Measurements from ENCODE around the gene SEL1L2. TPM values are rescaled to one million over a fixed set of nuclear protein-coding genes. Genes with fewer than 3 reads are reported as not detected.

The SEL1L2 gene
- total RNA-seq, 2 donors from 2014 or later = not detected

DNA sequence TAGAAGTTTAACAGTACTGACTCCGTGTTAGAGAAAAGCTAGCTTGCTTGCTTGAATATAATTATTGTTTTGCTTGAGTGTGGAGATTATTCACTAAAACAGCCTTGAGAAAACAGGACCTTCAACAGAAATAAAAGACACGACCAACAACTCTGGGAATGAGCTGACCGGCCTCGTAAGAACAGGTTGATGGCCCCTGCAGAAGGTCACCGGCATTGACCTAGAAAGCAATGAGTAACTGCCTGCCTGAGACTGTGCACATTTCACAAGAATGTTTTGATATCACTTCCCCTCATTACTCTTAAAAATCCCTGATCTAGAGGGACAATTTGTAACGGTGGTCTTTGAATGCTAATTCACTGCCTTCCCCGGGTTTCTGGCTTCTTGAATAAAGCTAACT, 49.4 kb downstream of the SEL1L2 start:
- peaks cover 5 to 7% of the 10 kb centered on the region in 2 donors for H3K9me3 Mint-ChIP-seq
- ATAC-seq (no peak), DNase-seq (ENCODE audit: low spot score in 2 of 2) (no peak)
- no peaks in the 10 kb centered on the region for H3K36me3 Mint-ChIP-seq
- no peak overlapping the region for H3K27ac Mint-ChIP-seq

DNA sequence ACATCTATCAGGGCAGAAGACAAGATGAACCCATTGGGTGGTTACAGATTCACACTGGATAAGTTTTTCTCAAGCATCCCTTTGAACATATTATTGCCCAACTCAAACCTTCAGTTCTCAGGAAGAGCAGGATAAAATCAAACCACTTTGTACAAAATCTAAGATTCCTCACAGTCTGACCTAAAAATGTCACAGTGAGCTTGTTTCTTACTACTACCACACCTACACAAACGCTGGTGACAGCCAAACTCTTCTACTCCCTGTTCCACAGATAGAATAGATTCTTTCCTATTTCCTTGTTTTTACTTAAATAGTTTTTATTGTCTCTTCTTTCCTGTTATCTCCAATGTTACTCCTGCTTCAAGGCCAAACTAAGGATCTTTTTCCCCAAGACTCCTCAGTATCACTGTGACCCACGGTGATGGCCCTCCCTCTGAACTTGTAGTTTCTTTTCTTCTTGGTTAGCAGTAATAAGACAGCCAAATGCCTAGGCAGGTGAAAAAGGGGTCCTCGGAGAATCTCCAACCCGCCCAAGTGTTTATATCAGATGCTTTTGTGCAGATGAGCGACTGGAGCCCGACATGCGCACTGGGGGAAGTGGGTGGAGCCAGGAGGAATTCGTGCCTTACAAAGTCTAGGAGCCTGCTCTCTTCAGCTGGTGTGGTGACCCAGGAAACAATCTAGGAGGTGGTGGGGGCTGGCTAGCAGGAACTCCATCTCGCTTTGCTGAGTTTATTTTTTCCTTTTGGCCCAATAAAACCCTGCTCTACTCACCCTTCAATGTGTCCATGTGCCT, 53.4 kb downstream of the SEL1L2 start:
- Mint-ChIP-seq H3K36me3 (no peaks in the 10 kb centered on the region), H3K27ac (no peak overlapping the region), H3K9me3 (peaks cover 0 to 7% of the 10 kb centered on the region in 2 donors)
- DNase-seq (ENCODE audit: low spot score in 2 of 2) (no peak), ATAC-seq (no peak)

DNA sequence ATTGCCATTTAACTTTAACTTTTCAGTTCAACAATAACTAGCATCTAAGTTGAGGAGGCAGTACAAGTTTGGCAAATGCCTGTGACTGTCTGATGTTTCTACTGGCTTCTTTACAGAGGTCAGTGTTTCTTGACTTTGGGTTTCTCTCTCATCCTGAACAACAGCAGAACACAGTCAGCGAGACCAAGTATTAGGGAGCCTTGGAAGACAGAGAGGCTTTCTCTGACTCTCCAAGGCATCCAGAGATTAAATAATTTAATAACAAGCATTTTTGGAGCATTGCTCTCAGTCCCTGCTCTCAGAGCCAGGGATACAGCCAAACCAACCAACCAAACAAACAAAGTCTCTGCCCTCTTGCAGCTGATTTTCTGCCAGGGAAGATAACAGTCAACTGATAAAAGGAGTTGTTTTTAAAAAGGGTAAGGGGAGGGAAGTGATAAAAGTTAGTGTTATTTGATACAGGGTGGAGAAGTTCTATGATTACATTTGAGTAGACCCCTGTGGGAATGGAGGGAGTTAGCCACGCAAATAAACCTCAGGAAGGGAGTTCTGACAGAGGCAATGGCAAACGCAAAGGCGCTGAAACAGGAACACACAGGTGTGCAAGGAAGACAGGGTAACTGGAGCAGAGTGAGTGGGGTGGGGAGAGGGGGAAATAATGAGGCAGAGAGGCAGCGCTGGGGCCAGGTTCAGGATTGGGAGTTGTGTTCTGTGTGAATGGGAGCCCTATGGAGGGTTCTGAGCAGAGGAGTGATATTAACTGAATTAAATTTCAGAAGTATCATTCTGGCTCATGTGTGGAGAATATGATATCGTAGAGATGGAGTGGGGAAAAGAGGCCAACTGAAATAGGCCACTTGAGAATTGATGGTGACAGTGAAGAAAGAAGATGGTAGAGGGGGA, 55.2 kb downstream of the SEL1L2 start:
- no peak for DNase-seq (ENCODE audit: low spot score in 2 of 2)
- ATAC-seq = no peak
- peaks cover 0 to 7% of the 10 kb centered on the region in 2 donors for H3K9me3 Mint-ChIP-seq
- H3K27ac Mint-ChIP-seq = no peak overlapping the region
- no peaks in the 10 kb centered on the region for H3K36me3 Mint-ChIP-seq

DNA sequence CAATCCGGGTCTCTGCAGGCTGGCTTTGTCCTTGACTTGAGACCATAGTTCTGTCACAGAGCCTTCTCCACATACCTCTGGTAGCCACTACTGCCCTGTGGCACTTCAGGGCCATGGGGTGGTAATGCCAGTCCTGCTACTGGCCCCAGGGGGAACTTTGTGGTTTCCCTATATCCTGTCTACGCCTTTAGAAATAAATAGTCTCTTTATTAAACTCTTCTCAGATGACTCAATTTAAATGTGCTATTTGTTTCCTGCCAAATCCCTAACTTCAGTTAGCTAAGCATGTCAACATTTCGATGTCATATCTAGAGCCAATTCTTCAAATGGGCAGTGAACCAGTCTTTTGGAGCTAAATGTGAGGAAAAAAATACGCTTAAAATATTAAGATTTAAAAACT, 60.1 kb downstream of the SEL1L2 start:
- ATAC-seq (no peak), DNase-seq (ENCODE audit: low spot score in 2 of 2) (no peak)
- H3K9me3 Mint-ChIP-seq = no peaks in the 10 kb centered on the region
- H3K27ac Mint-ChIP-seq = no peak overlapping the region
- H3K36me3 Mint-ChIP-seq = no peaks in the 10 kb centered on the region

DNA sequence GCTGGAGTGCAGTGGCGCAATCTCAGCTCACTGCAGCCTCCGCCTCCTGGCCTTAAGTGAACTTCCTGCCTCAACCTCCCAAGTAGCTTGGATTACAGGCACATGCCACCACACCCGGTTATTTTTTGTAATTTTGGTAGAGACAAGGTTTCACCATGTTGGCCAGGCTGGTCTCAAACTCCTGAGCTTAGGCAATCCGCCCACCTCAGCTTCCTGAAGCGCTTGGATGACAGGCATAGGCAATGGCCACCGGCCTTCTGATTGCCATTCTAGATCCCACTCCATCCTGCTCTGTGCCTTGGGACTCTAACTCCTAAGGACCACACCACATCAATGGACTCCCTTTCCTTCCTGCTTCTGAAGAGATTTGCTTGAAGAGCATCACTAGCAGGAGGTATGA, 60.6 kb downstream of the SEL1L2 start:
- H3K36me3 Mint-ChIP-seq = no peaks in the 10 kb centered on the region
- ATAC-seq (no peak), DNase-seq (ENCODE audit: low spot score in 2 of 2) (no peak)
- no peaks in the 10 kb centered on the region for H3K9me3 Mint-ChIP-seq
- no peak overlapping the region for H3K27ac Mint-ChIP-seq

DNA sequence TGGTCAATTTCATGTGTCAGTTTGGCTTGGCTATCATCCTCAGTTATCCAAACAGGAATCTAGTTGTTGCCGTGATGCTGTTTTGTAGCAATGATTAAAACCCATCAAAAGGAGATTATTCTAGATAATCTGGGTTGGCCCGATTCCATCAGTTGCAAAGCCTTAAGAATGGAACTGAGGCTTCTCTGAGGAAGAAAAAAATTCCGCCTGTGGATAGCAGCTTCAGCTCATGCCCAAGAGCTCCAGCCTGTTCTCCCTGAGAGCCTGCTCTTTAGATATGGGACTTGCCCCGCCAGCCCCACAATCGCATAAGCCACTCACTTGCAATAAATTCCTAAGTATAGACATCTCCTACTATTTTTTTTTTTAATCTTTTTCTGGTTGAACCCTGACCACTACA, 61.5 kb downstream of the SEL1L2 start:
- H3K9me3 Mint-ChIP-seq = no peaks in the 10 kb centered on the region
- no peak for ATAC-seq
- no peak overlapping the region for H3K27ac Mint-ChIP-seq
- DNase-seq (ENCODE audit: low spot score in 2 of 2) = no peak
- H3K36me3 Mint-ChIP-seq = no peaks in the 10 kb centered on the region

DNA sequence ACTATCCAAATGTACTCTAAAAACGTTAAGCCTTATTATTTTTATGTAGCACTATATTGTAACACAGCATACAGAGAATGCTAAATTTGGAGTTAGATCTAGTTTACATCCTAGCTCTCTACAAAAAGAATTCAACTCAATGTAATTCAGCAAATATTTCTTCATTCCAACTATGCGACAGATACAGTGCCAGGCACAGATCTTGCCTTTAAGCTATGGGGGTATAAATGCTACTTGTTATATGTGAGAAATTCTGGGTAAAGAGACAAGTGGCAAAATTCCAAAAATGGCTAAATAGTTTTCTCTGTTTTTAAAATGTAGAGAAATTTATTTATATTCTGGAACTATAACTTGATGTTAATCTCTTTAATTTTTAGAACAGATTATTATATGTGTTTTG, 63.2 kb downstream of the SEL1L2 start:
- Mint-ChIP-seq H3K9me3 (no peaks in the 10 kb centered on the region), H3K36me3 (no peaks in the 10 kb centered on the region), H3K27ac (no peak overlapping the region)
- DNase-seq (ENCODE audit: low spot score in 2 of 2) (no peak), ATAC-seq (no peak)

DNA sequence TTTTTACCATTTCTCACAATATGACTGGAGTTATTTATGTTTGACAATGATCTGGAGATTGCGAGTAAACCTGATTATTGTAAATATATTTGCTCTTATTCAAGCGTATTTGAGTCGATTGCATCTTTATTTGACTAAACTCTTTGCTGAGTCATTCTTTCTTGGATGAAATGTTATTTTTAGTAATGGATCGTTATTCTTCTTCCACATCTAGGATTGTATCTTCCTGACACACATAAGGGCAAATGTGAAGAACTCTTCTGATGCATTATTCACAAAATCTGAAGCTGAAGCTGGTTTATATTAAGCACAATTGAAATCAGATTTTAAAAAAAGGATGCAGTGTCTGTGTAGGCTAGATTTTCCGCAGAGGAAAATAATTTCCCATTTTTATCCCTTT, 68.2 kb downstream of the SEL1L2 start:
- Mint-ChIP-seq H3K36me3 (no peaks in the 10 kb centered on the region), H3K9me3 (no peaks in the 10 kb centered on the region), H3K27ac (no peak overlapping the region)
- DNase-seq (ENCODE audit: low spot score in 2 of 2) = no peak
- ATAC-seq = no peak

DNA sequence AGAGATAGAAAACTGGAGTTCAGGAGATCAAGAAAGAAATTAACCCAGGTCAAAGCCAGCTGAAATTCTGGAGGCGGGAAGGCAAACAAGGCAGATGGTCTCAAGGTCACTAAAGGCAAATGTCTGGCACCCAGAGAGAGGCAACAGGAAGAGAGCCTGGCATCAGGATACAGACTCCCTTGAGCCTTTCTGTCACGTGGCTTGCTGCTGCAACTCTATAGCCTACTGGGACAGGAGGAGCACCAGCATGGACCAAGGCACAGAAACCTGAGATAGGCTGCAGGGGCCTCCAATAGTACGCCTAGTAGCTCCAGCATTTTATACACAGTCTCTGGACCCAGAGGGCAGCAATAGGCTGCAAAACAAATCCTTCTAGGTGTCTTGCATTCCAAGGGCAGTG, 75.1 kb downstream of the SEL1L2 start:
- Mint-ChIP-seq H3K36me3 (no peaks in the 10 kb centered on the region), H3K27ac (no peak overlapping the region), H3K9me3 (no peaks in the 10 kb centered on the region)
- no peak for DNase-seq (ENCODE audit: low spot score in 2 of 2)
- ATAC-seq = no peak

DNA sequence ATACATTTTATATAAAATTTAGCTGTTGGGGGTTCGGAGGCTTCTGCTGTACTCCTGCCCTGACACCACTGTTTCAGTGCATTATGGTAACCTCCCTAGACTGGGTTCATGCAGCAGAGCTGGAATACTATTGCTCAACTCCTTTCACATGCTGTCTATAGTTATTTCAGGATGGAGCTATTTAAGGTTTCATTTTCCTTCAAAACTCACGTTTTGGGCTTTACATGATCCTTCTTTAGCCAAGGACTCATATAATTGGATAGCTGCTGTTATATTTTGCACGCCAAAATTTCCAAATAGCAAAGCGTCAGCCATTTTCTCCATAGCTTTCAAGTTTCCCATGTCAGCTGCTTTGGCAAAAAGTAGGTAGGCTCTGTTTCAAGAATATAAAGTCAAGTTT, 76.8 kb downstream of the SEL1L2 start:
- DNase-seq (ENCODE audit: low spot score in 2 of 2) = no peak
- ATAC-seq = no peak
- H3K9me3 Mint-ChIP-seq = no peaks in the 10 kb centered on the region

DNA sequence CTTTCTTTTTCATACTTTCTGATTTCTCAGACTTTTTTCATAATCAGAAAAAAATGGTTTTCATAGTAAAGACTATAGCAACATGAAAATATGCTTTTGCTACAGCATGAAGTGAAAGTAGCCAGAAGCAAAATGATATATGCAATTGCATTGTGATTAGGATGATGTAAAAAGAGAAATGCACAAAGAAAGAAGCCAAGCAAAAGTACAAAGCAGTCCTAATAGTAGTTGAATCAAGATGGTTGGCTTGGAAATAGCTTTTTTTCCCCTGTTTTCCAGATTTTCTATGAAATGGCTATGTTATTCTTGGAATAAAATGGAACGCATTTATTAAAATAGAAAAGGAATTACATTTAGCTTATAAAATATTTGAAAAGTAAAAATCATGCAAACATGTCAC, 77.3 kb downstream of the SEL1L2 start:
- Mint-ChIP-seq H3K27ac (no peak overlapping the region), H3K36me3 (no peaks in the 10 kb centered on the region), H3K9me3 (no peaks in the 10 kb centered on the region)
- ATAC-seq (no peak), DNase-seq (ENCODE audit: low spot score in 2 of 2) (no peak)

More for the DNA sequence above, 76.8 kb downstream of the SEL1L2 start:
- H3K36me3 Mint-ChIP-seq = no peaks in the 10 kb centered on the region
- no peak overlapping the region for H3K27ac Mint-ChIP-seq

DNA sequence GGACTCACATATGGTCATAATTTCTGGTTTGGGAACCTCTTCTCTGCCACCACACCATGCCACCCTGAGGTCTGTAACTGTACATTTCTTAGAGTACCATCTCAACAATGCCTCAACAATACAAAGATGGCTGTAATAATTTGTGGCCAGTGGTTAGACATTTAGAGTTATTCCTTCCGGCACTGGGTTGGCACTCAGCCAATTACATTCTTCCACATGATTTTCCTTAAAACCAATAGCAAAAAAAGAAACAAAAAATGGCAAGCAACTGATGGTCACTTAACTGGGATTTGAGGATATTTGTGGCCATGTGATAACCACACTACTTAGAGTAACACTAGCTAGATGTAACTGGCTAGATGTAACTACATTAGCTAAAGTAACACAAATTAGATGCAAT, 79.9 kb downstream of the SEL1L2 start:
- no peaks in the 10 kb centered on the region for H3K36me3 Mint-ChIP-seq
- DNase-seq (ENCODE audit: low spot score in 2 of 2) (no peak), ATAC-seq (no peak)
- H3K27ac Mint-ChIP-seq = no peak overlapping the region
- no peaks in the 10 kb centered on the region for H3K9me3 Mint-ChIP-seq

DNA sequence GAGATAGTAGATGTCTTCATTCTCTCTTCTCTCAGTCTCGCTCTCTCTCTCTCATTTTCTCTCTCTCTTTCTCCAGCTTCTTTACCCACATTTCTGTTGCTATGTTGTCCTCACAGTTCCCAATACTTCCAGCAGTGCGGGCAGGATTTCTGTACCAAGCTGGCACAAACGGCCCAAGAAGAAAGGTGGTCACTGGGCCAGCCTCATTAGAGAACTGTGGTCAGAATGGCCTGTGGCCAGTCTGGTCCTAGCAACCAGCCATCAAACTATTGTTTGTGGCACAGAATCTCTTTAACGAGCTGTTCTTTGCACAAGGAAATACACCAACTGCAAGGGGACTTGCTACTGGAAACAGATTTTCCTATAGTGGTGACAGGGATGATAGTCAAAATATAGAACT, 81.3 kb downstream of the SEL1L2 start:
- Mint-ChIP-seq H3K36me3 (no peaks in the 10 kb centered on the region), H3K27ac (no peak overlapping the region), H3K9me3 (no peaks in the 10 kb centered on the region)
- no peak for ATAC-seq
- DNase-seq (ENCODE audit: low spot score in 2 of 2) = no peak

DNA sequence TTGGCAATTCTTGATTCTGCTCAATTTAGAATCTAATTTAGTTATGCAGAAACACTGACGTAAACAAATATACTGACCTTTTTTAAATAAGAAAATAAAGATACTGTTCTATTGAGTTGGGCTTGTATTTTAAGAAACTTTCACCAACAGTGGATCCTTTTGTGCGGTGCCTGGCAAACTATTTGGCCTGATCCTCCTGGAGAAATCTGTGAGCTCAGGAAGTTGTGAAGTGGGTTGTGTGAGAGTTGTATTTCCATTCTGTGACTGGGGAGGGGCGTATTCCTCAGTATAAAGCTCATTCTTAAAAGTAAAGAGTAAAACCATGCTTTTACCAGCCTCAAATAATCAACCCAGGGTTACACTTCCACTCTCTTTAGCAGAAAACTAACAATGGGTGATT, 85.6 kb downstream of the SEL1L2 start:
- DNase-seq (ENCODE audit: low spot score in 2 of 2) = no peak
- Mint-ChIP-seq H3K9me3 (no peaks in the 10 kb centered on the region), H3K27ac (no peak overlapping the region), H3K36me3 (no peaks in the 10 kb centered on the region)
- ATAC-seq = no peak

DNA sequence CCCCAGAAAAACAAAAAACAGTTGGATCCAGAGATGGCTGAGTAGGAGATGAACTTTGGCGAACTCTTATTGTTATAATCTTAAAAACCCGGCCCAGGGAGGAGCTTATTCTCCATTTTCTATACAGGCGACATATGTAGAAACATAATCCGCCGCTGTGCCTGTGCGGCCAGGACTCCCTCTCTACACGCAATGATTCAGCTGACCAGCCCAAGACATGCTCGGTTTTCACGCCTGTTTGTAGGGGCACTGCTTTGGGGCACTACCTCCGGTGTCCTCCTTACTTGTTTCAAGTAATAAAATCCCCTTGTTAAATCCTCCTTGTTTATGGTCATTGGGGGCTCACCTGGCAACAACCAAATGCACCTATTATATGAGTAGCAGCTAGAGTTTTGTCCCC, 89.9 kb downstream of the SEL1L2 start:
- no peak for ATAC-seq
- no peaks in the 10 kb centered on the region for H3K36me3 Mint-ChIP-seq
- H3K9me3 Mint-ChIP-seq = no peaks in the 10 kb centered on the region
- no peak for DNase-seq (ENCODE audit: low spot score in 2 of 2)
- H3K27ac Mint-ChIP-seq = no peak overlapping the region

DNA sequence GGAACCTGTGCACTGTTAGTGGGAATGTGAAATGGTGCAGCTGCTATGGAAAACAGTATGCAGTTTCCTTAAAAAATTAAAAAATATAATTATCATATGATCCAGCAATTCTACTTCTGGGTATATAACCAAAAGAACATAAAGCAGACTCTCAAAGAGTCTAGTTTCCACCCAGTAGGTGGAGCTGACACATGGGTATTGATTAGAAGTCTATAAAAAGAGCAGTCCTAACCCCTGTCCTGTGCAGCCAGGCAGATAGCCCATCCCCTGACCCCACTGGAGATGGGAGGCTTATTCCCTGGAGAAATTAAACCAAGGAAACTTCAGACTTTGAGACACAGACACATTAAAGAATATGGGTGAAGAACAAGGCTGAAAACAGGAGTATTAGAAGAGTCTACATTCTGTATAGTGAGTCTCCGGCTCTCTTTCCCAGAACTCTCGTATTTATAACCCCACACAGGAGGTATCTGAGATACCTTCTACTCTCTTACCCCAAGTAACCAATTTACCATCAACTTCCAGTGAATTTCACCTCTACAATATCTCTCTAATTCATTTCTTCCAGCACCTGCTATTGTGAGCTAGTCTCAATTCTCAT, 92.3 kb downstream of the SEL1L2 start:
- Mint-ChIP-seq H3K36me3 (no peaks in the 10 kb centered on the region), H3K27ac (no peak overlapping the region), H3K9me3 (peaks cover 4 to 9% of the 10 kb centered on the region in 2 donors)
- ATAC-seq (no peak), DNase-seq (ENCODE audit: low spot score in 2 of 2) (no peak)

DNA sequence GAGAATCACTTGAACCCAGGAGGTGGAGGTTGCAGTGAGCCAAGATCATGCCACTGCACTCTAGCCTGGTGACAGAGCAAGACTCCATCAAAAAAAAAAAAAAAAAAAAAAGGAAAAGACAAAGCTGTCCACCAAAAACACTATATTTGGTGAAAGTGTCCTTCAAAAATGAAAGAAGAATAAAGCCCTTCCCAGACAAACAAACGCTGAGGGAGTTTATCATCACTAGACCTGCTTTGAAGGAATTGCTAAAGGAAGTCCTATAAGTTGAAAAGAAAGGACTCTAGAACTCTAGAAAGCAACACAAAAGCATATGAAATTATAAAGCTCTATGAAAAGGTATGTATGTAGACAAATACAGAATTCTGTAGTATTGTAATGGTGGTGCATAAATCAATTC, 98.8 kb downstream of the SEL1L2 start:
- DNase-seq (ENCODE audit: low spot score in 2 of 2) = no peak
- H3K27ac Mint-ChIP-seq = no peak overlapping the region
- peaks cover 15 to 18% of the 10 kb centered on the region in 2 donors for H3K9me3 Mint-ChIP-seq
- peaks cover 0 to 14% of the 10 kb centered on the region in 2 donors for H3K36me3 Mint-ChIP-seq
- no peak for ATAC-seq

Data from activated naive CD4-positive, alpha-beta T cell treated with anti-CD3 and anti-CD28 coated beads, Interleukin-2, amount 50 U/mL, for 72 hours (primary cell).